OCI-LY7 (cell line): ENCODE measurements around the gene H1-8. TPM values are rescaled to one million over a fixed set of nuclear protein-coding genes. Genes with fewer than 3 reads are reported as not detected.

Experiments
- BruUV-seq: library from RNA; stranded (reverse); fragments of 400-500 nt; replicated peaks from 2 replicates; lab custom pipeline; 2021; lab: Mats Ljungman, UMichigan
- CTCF ChIA-PET: fragments of 300-600 bp; sonication (Branson Sonifier 250); formaldehyde crosslinking; loops from one replicate; lab custom pipeline; 2022; ENCODE audit warnings: antibody characterized with exemption; ENCODE audit not compliant: unreplicated experiment; lab: Charles Lee
- POLR2A ChIA-PET: fragments of 300-600 bp; sonication (Branson Sonifier 250); formaldehyde crosslinking; loops from one replicate; lab custom pipeline; 2022; ENCODE audit warnings: antibody characterized with exemption; lab: Charles Lee
- DNase-seq: peaks from one replicate; pipeline ENCODE4 v3.0.0-alpha.2; 2015; ENCODE audit warnings: low spot score
- H2AFZ ChIP-seq: fragments of 200-600 bp; sonication (generic), shearing (Covaris generic); 2 replicates; pipeline ENCODE4 v1.6.1; 2014; ENCODE audit warnings: mild to moderate bottlenecking, antibody characterized with exemption, low read length, moderate library complexity
- H3K27ac ChIP-seq: fragments of 200-600 bp; sonication (generic); 2 replicates; pipeline ENCODE4 v1.5.1; 2014; ENCODE audit warnings: mixed run types, low read depth, mild to moderate bottlenecking, moderate library complexity, low read length, inconsistent platforms; ENCODE audit not compliant: poor library complexity, severe bottlenecking
- H3K36me3 ChIP-seq: fragments of 200-600 bp; sonication (generic); 2 replicates; pipeline ENCODE4 v1.6.1; 2014; ENCODE audit warnings: mild to moderate bottlenecking, antibody characterized with exemption, low read length, moderate library complexity, mixed read lengths; ENCODE audit not compliant: insufficient read depth
- H3K4me1 ChIP-seq: fragments of 200-600 bp; sonication (generic); 2 replicates; pipeline ENCODE4 v1.5.1; 2014; ENCODE audit warnings: mild to moderate bottlenecking, low read length; ENCODE audit not compliant: insufficient read depth, poor library complexity, severe bottlenecking
- H3K4me2 ChIP-seq: fragments of 200-600 bp; sonication (generic); 2 replicates; pipeline ENCODE4 v1.6.1; 2014; ENCODE audit warnings: mild to moderate bottlenecking, low read length
- H3K4me3 ChIP-seq: fragments of 200-600 bp; sonication (generic); 2 replicates; pipeline ENCODE4 v1.5.1; 2014; ENCODE audit warnings: mild to moderate bottlenecking, low read depth, low read length; ENCODE audit not compliant: poor library complexity, severe bottlenecking
- H3K79me2 ChIP-seq: fragments of 200-600 bp; sonication (generic); 2 replicates; pipeline ENCODE4 v1.6.1; 2016; ENCODE audit warnings: low read depth, mild to moderate bottlenecking, low read length, moderate library complexity, mixed read lengths; ENCODE audit not compliant: insufficient read depth
- H3K9me2 ChIP-seq: fragments of 200-600 bp; sonication (generic); 2 replicates; pipeline ENCODE4 v1.6.1; 2016; ENCODE audit warnings: mild to moderate bottlenecking, low read length, mixed read lengths; ENCODE audit not compliant: insufficient read depth
- H3K9me3 ChIP-seq: fragments of 200-600 bp; sonication (generic); 2 replicates; pipeline ENCODE4 v1.6.1; 2014; ENCODE audit warnings: mild to moderate bottlenecking, mixed run types, low read length, mixed read lengths
- H4K20me1 ChIP-seq: fragments of 200-600 bp; sonication (generic); 2 replicates; pipeline ENCODE4 v1.6.1; 2014; ENCODE audit warnings: mild to moderate bottlenecking, antibody characterized with exemption, low read length, moderate library complexity, mixed read lengths; ENCODE audit not compliant: insufficient read depth
- EZH2phosphoT487 ChIP-seq: fragments of 200-600 bp; sonication (generic); IDR thresholded peaks from 2 replicates; pipeline ENCODE4 v1.6.1; 2018; ENCODE audit warnings: low read depth, borderline replicate concordance, mild to moderate bottlenecking, mixed run types, antibody characterized with exemption, low read length, moderate library complexity, mixed read lengths
- intact Hi-C: fragments of 100-400 bp; cut with micrococcal nuclease; formaldehyde crosslinking; loops from one replicate; pipeline ENCODE4 v1.10.0; 2022; ENCODE audit not compliant: unreplicated experiment
- total RNA-seq, 2 experiments: library from RNA; depleted of rRNA in 1 of 2; stranded (reverse); fragments of >200 nt in 1 of 2; shearing (Covaris generic) in 1 of 2; gene quantifications; 2 replicates each; pipeline ENCODE4 v1.2.3, GENCODE V29; 2014 to 2022
- TF ChIP-seq, protein P1 (sequence below): fragments of 200-600 bp; sonication (generic); conservative IDR thresholded peaks from 2 replicates; pipeline ENCODE4 v1.5.1; 2014; ENCODE audit warnings: mild to moderate bottlenecking, antibody characterized with exemption, low read length, moderate library complexity, mixed read lengths

The H1-8 gene
- total RNA-seq, 2 experiments from 2014 or later, result not detected

DNA sequence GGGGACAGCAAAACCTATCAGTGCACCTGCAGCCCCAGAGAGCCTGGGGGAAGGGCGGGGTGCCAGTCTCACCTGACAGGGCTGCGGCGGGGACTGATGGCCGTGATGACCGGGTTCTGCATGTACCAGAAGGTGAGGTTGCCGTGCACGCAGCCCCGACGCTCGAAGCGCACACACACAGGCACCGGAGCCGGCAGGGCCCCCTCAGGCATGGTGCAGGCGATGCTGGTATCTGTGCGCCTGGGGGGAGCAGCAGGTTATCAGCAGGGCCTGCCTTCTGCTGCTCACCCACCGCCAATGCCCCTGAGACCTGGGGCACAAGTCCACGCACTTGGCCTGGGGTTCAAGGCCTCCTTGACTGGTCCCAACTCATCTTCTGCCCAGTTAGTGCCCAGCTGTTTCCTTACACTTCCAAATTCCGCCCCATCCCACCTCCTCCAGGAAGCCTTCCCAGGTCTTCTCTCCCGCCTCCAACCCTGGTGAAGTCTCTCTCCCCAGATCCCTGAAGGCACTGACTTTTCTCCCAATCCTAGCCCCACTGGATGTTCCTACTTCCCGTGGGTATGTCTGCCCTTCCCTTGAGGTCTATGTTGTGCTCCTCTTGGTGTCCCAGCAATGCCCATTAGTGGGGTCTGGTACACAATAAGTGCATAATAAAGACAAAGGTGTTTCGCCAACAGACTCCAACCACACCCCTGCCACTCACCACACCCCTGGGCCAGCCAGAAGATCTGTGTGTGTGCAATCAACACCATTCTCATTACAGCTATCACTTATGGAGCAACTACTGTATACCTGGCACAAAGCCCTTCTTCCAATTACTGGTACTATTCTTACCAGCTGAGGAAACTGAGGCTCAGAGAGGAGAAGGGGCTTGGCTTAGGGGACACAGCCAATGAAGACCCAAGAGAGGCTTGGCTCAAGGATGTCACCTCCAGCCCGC lies 28.9 kb downstream of the H1-8 start:
- Histone ChIP-seq H2AFZ (no peak overlapping the region), H3K27ac (no peak overlapping the region), H3K36me3 (no peaks in the 10 kb centered on the region), H3K9me3 (no peaks in the 10 kb centered on the region), H3K4me2 (no peak overlapping the region), H4K20me1 (no peaks in the 10 kb centered on the region), H3K79me2 (no peaks in the 10 kb centered on the region), H3K4me3 (no peak overlapping the region), H3K4me1 (peaks cover 32% of the 10 kb centered on the region), H3K9me2 (no peaks in the 10 kb centered on the region)
- BruUV-seq, result no TSS peak
- CTCF ChIA-PET, result no interaction called here
- no peak for DNase-seq
- intact Hi-C loops, result no loop called here
- no peak for TF ChIP-seq EZH2phosphoT487
- TF ChIP-seq, protein P1, sequence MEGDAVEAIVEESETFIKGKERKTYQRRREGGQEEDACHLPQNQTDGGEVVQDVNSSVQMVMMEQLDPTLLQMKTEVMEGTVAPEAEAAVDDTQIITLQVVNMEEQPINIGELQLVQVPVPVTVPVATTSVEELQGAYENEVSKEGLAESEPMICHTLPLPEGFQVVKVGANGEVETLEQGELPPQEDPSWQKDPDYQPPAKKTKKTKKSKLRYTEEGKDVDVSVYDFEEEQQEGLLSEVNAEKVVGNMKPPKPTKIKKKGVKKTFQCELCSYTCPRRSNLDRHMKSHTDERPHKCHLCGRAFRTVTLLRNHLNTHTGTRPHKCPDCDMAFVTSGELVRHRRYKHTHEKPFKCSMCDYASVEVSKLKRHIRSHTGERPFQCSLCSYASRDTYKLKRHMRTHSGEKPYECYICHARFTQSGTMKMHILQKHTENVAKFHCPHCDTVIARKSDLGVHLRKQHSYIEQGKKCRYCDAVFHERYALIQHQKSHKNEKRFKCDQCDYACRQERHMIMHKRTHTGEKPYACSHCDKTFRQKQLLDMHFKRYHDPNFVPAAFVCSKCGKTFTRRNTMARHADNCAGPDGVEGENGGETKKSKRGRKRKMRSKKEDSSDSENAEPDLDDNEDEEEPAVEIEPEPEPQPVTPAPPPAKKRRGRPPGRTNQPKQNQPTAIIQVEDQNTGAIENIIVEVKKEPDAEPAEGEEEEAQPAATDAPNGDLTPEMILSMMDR, result no peak
- POLR2A ChIA-PET, result no interaction called here

DNA sequence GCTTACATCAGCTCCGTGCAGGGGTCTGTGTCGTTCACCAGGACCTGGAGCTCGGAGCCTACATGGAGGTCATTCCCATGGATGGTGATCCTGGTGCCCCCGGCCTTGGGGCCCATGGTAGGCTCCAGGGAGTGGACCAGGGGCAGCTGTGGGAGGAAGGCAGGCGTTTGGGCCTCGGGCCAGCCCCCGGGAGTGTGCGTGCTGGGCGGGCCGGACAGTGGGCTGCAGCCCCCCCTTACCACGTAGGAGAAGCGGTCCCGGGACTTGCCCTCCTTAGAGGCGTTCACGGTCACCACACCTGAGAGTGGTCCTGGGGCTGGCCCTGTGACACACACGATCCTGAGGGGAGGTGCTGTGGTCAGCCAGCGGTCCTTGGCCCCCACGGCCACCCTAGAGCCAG lies 29.6 kb downstream of the H1-8 start:
- no peaks in the 10 kb centered on the region for H4K20me1 ChIP-seq
- no peak overlapping the region for H3K4me3 ChIP-seq
- no peaks in the 10 kb centered on the region for H3K9me3 ChIP-seq
- no peaks in the 10 kb centered on the region for H3K79me2 ChIP-seq
- no peaks in the 10 kb centered on the region for H3K36me3 ChIP-seq
- intact Hi-C loops, result no loop called here
- POLR2A ChIA-PET, result no interaction called here
- DNase-seq, result no peak
- CTCF ChIA-PET, result no interaction called here
- no peak overlapping the region for H3K4me2 ChIP-seq
- no peak overlapping the region for H2AFZ ChIP-seq
- H3K27ac ChIP-seq, result no peak overlapping the region
- no peak for TF ChIP-seq EZH2phosphoT487
- TF ChIP-seq, protein P1, result no peak
- no TSS peak for BruUV-seq
- H3K9me2 ChIP-seq, result no peaks in the 10 kb centered on the region
- H3K4me1 ChIP-seq, result peaks cover 39% of the 10 kb centered on the region

DNA sequence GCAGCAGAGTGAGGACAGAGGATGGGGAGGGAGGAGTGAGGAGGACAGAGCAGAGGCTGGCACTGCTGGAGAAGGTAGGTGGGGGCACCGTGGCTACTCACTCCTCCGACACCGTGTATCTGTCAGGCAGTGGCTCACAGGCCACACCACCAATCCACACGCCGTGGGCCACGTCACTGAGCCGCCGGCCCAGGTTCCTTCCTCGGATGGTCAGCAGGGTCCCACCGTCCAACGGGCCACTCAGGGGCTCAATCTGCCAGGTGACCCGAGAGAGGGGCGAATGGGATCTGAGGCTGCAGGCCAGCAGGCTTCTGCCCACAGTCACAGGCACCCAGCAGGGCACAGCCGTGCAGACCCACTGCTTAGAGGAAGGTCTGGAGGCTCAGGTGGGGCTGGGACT lies 30.5 kb downstream of the H1-8 start:
- no TSS peak for BruUV-seq
- ChIA-PET POLR2A (no interaction called here), CTCF (no interaction called here)
- Histone ChIP-seq H3K9me3 (no peaks in the 10 kb centered on the region), H3K4me2 (no peak overlapping the region), H2AFZ (no peak overlapping the region), H4K20me1 (no peaks in the 10 kb centered on the region), H3K79me2 (no peaks in the 10 kb centered on the region), H3K4me1 (peaks cover 48% of the 10 kb centered on the region), H3K9me2 (no peaks in the 10 kb centered on the region), H3K36me3 (no peaks in the 10 kb centered on the region), H3K4me3 (no peak overlapping the region), H3K27ac (no peak overlapping the region)
- DNase-seq, result no peak
- intact Hi-C loops, result no loop called here
- TF ChIP-seq, protein P1, result no peak
- no peak for TF ChIP-seq EZH2phosphoT487
